Measurements from ENCODE around the gene FOXP4.

FOXP4 gene

GRCh38 chr6:41548098-41548840 lies 2.1 kb downstream of the FOXP4 start:
- no peak for DNase-seq

GRCh38 chr6:41548841-41549642 lies 2.9 kb downstream of the FOXP4 start:
- no peak for DNase-seq

GRCh38 chr6:41549673-41550072 lies 3.5 kb downstream of the FOXP4 start:
- no peak for DNase-seq

- DNase-seq, result peak; percentile 57
Observed at GRCh38 chr6:41551086-41551700, 5.0 kb downstream of the FOXP4 start.

GRCh38 chr6:41551857-41552256 lies 5.7 kb downstream of the FOXP4 start:
- no peak for DNase-seq

- no peak for DNase-seq
Observed at GRCh38 chr6:41552723-41553122, 6.5 kb downstream of the FOXP4 start.

- peak; percentile 46 for DNase-seq
Observed at GRCh38 chr6:41553405-41553999, 7.3 kb downstream of the FOXP4 start.

GRCh38 chr6:41555326-41556300 lies 9.4 kb downstream of the FOXP4 start:
- DNase-seq, result peak; percentile 98

GRCh38 chr6:41557335-41557734 lies 11.2 kb downstream of the FOXP4 start:
- DNase-seq, result no peak

- no peak for DNase-seq
Observed at GRCh38 chr6:41558033-41558807, 12.0 kb downstream of the FOXP4 start.

GRCh38 chr6:41559655-41560427 lies 13.7 kb downstream of the FOXP4 start:
- DNase-seq, result peak; percentile 32

GRCh38 chr6:41560431-41561192 lies 14.4 kb downstream of the FOXP4 start:
- peak; percentile 95 for DNase-seq

- peak; percentile 79 for DNase-seq
Observed at GRCh38 chr6:41561416-41561815, 15.2 kb downstream of the FOXP4 start.

- peak; percentile 89 for DNase-seq
Observed at GRCh38 chr6:41561931-41562911, 16.0 kb downstream of the FOXP4 start.

GRCh38 chr6:41563060-41563776 lies 17.0 kb downstream of the FOXP4 start:
- no peak for DNase-seq

- no peak for DNase-seq
Observed at GRCh38 chr6:41564448-41565142, 18.4 kb downstream of the FOXP4 start.

GRCh38 chr6:41565701-41566100 lies 19.5 kb downstream of the FOXP4 start:
- no peak for DNase-seq

Measured in NCI-H69 (cell line).